ENCODE results near the gene SIPA1L3. TPM values are rescaled to one million over a fixed set of nuclear protein-coding genes. Genes with fewer than 3 reads are reported as not detected.

SIPA1L3 gene
- total and polyA plus RNA-seq, 9 of the 15 experiments (the other 6 are each of a cell fraction or from before 2014, with no cell fraction given) = 0.01 to 6.1 (median 2.5) TPM

DNA sequence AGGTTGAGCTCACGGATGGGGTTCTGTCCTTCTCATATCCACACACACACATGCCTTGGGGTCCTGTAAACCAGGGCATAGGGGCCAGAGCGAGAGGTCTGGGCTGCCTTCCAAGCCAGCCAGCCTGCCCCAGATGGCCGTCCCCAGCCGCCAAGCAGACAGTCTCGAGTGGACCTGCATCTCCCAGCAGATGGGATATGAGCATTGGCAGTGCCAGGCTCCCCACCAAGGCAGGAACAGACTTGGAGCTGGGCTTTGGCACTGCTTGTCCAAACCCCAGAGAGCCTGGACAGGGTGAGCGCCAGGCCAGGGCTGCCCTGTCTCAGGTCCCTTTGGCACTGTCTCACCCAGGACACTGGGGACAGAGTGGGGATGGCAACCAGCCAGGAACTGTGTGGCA, 186.6 kb downstream of the SIPA1L3 start (continued):
- TF ChIP-seq, protein P1, sequence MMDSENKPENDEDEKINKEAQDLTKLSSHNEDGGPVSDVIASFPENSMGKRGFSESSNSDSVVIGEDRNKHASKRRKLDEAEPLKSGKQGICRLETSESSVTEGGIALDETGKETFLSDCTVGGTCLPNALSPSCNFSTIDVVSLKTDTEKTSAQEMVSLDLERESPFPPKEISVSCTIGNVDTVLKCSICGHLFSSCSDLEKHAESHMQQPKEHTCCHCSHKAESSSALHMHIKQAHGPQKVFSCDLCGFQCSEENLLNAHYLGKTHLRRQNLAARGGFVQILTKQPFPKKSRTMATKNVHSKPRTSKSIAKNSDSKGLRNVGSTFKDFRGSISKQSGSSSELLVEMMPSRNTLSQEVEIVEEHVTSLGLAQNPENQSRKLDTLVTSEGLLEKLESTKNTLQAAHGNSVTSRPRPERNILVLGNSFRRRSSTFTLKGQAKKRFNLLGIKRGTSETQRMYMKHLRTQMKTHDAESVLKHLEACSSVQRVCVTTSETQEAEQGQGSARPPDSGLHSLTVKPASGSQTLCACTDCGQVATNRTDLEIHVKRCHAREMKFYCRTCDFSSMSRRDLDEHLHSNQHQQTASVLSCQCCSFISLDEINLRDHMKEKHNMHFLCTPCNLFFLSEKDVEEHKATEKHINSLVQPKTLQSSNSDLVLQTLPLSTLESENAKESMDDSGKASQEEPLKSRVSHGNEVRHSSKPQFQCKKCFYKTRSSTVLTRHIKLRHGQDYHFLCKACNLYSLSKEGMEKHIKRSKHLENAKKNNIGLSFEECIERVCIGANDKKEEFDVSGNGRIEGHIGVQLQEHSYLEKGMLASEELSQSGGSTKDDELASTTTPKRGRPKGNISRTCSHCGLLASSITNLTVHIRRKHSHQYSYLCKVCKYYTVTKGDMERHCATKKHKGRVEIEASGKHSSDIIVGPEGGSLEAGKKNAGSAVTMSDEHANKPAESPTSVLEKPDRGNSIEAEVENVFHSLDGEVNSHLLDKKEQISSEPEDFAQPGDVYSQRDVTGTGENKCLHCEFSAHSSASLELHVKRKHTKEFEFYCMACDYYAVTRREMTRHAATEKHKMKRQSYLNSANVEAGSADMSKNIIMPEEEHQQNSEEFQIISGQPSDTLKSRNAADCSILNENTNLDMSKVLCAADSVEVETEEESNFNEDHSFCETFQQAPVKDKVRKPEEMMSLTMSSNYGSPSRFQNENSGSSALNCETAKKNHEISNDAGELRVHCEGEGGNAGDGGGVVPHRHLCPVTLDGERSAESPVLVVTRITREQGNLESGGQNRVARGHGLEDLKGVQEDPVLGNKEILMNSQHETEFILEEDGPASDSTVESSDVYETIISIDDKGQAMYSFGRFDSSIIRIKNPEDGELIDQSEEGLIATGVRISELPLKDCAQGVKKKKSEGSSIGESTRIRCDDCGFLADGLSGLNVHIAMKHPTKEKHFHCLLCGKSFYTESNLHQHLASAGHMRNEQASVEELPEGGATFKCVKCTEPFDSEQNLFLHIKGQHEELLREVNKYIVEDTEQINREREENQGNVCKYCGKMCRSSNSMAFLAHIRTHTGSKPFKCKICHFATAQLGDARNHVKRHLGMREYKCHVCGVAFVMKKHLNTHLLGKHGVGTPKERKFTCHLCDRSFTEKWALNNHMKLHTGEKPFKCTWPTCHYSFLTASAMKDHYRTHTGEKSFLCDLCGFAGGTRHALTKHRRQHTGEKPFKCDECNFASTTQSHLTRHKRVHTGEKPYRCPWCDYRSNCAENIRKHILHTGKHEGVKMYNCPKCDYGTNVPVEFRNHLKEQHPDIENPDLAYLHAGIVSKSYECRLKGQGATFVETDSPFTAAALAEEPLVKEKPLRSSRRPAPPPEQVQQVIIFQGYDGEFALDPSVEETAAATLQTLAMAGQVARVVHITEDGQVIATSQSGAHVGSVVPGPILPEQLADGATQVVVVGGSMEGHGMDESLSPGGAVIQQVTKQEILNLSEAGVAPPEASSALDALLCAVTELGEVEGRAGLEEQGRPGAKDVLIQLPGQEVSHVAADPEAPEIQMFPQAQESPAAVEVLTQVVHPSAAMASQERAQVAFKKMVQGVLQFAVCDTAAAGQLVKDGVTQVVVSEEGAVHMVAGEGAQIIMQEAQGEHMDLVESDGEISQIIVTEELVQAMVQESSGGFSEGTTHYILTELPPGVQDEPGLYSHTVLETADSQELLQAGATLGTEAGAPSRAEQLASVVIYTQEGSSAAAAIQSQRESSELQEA (IDR thresholded peaks at IDR 0.05; ENCODE audit: low read depth) = no peak
- TF ChIP-seq ZZZ3 (IDR thresholded peaks at IDR 0.05) (no peak), NFIC (IDR thresholded peaks at IDR 0.05) (peak; percentile 57)

All from K562 (cell line).